SW 1271 (cell line): ENCODE data around the gene DNAH6.
"Not testable (repeated sequence)": the region's sequence is repeated elsewhere in the genome, so short reads cannot be mapped to it uniquely, and the experiment has no call there.

ENCODE experiments used
- DNase-seq, 2 experiments: peaks; one replicate each; lab custom pipeline; 2025; lab: John Stamatoyannopoulos, UW

The DNAH6 gene

GRCh38 chr2:84839851-84840250 is 323.6 kb downstream of the DNAH6 start:
- DNase-seq: no peak

- no peak for DNase-seq
Measured at GRCh38 chr2:84840306-84840705, 324.0 kb downstream of the DNAH6 start.

GRCh38 chr2:84841577-84841976 is 325.3 kb downstream of the DNAH6 start:
- DNase-seq: no peak

GRCh38 chr2:84844141-84844540 is 327.8 kb downstream of the DNAH6 start:
- no peak for DNase-seq

- no peak for DNase-seq
Measured at GRCh38 chr2:84846041-84846663, 329.9 kb downstream of the DNAH6 start.

- DNase-seq: no peak
Measured at GRCh38 chr2:84846741-84847142, 330.4 kb downstream of the DNAH6 start.

- no peak for DNase-seq
Measured at GRCh38 chr2:84847326-84848050, 331.2 kb downstream of the DNAH6 start.

- no peak for DNase-seq
Measured at GRCh38 chr2:84849271-84849952, 333.1 kb downstream of the DNAH6 start.

GRCh38 chr2:84850471-84850870 is 334.2 kb downstream of the DNAH6 start:
- DNase-seq: no peak

- no peak for DNase-seq
Measured at GRCh38 chr2:84851876-84852275, 335.6 kb downstream of the DNAH6 start.

- no peak for DNase-seq
Measured at GRCh38 chr2:84854850-84855249, 338.6 kb downstream of the DNAH6 start.

- no peak for DNase-seq
Measured at GRCh38 chr2:84855731-84856130, 339.4 kb downstream of the DNAH6 start.

- DNase-seq: no peak
Measured at GRCh38 chr2:84856787-84857186, 340.5 kb downstream of the DNAH6 start.

- no peak for DNase-seq
Measured at GRCh38 chr2:84857566-84857965, 341.3 kb downstream of the DNAH6 start.

- no peak for DNase-seq
Measured at GRCh38 chr2:84858123-84858522, 341.8 kb downstream of the DNAH6 start.

GRCh38 chr2:84858937-84859336 is 342.6 kb downstream of the DNAH6 start:
- no peak for DNase-seq

GRCh38 chr2:84861539-84861938 is 345.2 kb downstream of the DNAH6 start:
- DNase-seq: no peak

GRCh38 chr2:84862006-84862405 is 345.7 kb downstream of the DNAH6 start:
- no peak for DNase-seq

GRCh38 chr2:84865181-84865783 is 349.0 kb downstream of the DNAH6 start:
- DNase-seq: peak in 1 of 2 experiments; percentile 63

GRCh38 chr2:84866122-84866521 is 349.8 kb downstream of the DNAH6 start:
- no peak for DNase-seq

- not testable (repeated sequence) for DNase-seq
Measured at GRCh38 chr2:84868327-84868726, 352.0 kb downstream of the DNAH6 start.
